ENCODE measurements around the gene RIPOR2.
A peak's percentile ranks its signal among the peaks of the same experiment; 100 is the strongest.

The RIPOR2 gene

DNA sequence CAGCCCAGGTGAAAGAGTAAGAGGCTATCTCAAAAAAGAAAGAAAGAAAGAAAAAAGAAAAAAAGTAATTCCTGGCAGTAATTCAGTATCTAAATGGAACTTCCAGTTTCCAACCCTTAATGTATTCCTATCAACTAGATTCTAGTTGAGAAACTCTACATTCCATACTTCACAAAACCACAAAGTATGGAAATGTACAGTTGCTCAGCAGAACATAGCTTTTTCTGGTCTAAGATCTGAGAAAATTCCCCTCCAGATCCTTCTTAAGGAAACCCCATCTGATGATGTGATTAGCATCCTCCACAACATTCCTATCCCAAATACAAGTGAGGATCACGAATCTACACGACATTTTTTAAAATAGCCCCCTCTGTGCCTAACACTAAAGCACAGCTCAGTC is 140.7 kb downstream of the RIPOR2 start:
- H3K27ac ChIP-seq, result no peak overlapping the region
- no peak for TF ChIP-seq CTCF (conservative IDR thresholded peaks at IDR 0.05)

- no peak for TF ChIP-seq CTCF (conservative IDR thresholded peaks at IDR 0.05)
- no peak overlapping the region for H3K27ac ChIP-seq
These were observed 147.6 kb downstream of the RIPOR2 start for GRCh38 chr6:24788031-24788665.

- no peak for TF ChIP-seq CTCF (conservative IDR thresholded peaks at IDR 0.05)
- H3K27ac ChIP-seq, result peak overlapping the region; percentile 79
These were observed 155.6 kb downstream of the RIPOR2 start for GRCh38 chr6:24780206-24780605.

GRCh38 chr6:24779416-24780016 is 156.2 kb downstream of the RIPOR2 start:
- peak; percentile 42 for TF ChIP-seq CTCF (conservative IDR thresholded peaks at IDR 0.05)
- H3K27ac ChIP-seq, result peak overlapping the region; percentile 79

GRCh38 chr6:24778878-24779277 is 156.9 kb downstream of the RIPOR2 start:
- no peak for TF ChIP-seq CTCF (conservative IDR thresholded peaks at IDR 0.05)
- H3K27ac ChIP-seq, result peak overlapping the region; percentile 79

DNA sequence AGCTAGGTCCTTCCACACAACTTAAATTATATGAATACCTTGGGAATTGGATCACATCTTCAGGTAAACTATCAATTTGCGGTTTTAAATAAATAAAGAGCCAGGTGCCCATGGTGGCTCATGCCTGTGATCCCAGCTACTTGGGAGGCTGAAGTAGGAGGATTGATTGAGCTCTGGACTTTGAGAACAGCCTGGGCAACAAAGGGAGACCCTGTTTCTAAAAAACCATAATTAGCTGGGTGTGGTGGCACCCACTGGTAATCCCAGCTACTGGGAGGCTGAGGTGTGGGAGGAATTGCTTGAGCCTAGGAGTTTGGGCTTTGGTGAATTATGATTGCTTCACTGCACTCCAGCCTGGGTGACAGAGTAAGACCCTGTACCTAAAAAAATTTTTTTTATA is 157.6 kb downstream of the RIPOR2 start:
- peak overlapping the region; percentile 79; the same call in 1 of the 2 replicates for H3K27ac ChIP-seq
- no peak for TF ChIP-seq CTCF (conservative IDR thresholded peaks at IDR 0.05)

DNA sequence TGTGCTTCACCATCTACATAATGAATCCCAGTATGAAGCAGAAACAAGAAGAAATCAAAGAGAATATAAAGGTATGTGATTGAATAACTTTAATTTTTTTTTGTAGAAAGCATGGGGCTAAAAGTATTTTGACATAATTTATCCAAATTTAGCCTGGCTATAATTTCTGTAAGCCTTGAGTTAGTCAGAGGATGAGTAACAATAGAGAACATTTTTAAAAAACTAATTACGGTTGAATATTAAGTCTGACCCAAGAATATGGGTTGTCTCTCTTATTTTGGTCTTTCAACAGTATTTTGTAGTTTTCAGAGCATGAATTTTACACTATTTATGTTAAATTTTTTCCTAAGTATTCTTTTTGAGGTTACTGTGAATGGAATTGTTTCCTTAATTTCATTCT is 158.5 kb downstream of the RIPOR2 start:
- TF ChIP-seq CTCF (conservative IDR thresholded peaks at IDR 0.05), result no peak
- H3K27ac ChIP-seq, result peak overlapping the region; percentile 85; the same call in 1 of the 2 replicates

Data from VCaP (cell line).